NCI-H146 (cell line): ENCODE data around the gene PCSK7.

Experiments
- DNase-seq: peaks from one replicate; lab custom pipeline; 2025; lab: John Stamatoyannopoulos, UW

Gene PCSK7

GRCh38 chr11:117230999-117231841, 653 bp downstream of the PCSK7 start:
- DNase-seq = no peak

DNA sequence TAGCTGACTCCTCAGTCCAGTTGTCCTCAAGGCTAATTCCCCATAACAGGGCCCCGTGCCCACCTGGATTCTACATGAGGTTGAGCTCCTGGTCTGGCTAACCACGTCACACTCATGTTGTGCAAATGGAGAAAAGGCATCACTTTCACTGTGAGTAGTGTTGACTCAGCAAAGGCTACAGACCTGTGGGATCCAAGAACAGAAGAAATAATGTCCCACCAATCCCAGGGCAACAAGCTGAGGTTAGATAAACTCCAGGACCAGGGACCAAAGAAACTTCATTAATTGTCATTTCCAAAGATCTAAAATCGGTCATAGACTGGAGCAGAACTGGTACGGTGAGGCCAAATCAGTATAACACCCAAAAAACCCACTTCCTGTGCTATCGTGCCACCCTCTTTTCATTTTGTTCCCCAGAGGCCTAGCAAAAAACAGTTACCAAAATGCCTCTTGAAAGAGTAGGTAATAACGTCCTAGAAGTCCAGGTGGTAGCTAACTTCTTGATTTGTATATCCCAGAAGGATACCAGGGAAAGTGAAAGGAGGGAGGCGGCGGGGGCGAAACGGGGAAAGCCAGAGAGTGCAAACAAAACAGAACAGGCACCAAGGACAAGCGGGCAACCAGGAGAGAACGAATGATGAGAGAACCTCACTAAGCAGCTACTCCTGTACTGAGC, 1.4 kb downstream of the PCSK7 start:
- DNase-seq = no peak

- no peak for DNase-seq
These were observed 2.0 kb downstream of the PCSK7 start for GRCh38 chr11:117229931-117230285.

GRCh38 chr11:117229411-117229810, 2.5 kb downstream of the PCSK7 start:
- DNase-seq = no peak

- no peak for DNase-seq
These were observed 3.8 kb downstream of the PCSK7 start for GRCh38 chr11:117228091-117228490.

GRCh38 chr11:117226388-117227385, 5.2 kb downstream of the PCSK7 start:
- DNase-seq = peak; percentile 72

- DNase-seq = no peak
These were observed 6.2 kb downstream of the PCSK7 start for GRCh38 chr11:117225553-117226170.

- DNase-seq = no peak
These were observed 7.9 kb downstream of the PCSK7 start for GRCh38 chr11:117223741-117224689.

GRCh38 chr11:117222991-117223740, 8.7 kb downstream of the PCSK7 start:
- DNase-seq = no peak

- DNase-seq = no peak
These were observed 9.9 kb downstream of the PCSK7 start for GRCh38 chr11:117221775-117222517.

GRCh38 chr11:117220999-117221774, 10.7 kb downstream of the PCSK7 start:
- no peak for DNase-seq

- DNase-seq = no peak
These were observed 11.3 kb downstream of the PCSK7 start for GRCh38 chr11:117220568-117220967.

- no peak for DNase-seq
These were observed 11.9 kb downstream of the PCSK7 start for GRCh38 chr11:117219995-117220394.

- no peak for DNase-seq
These were observed 12.4 kb downstream of the PCSK7 start for GRCh38 chr11:117219455-117219854.

DNA sequence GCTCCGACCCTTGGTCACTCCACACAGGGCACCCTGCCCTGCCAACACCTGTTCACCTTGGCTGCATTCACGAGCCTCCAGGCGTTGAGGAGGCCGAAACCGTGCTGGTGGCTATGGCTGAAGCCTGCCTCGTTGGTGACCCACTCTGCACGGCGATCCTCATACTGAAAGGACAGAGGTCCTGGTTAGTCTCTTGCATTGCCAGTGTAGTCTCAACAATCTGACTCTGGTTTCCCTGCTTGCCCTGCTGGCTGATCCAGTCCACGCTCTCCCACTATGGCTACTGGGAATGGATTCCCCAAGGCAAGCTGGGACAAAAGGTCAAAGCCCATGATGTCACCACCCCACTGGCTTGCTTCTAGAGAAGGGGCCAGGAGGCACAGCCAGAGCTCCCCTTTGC, 12.9 kb downstream of the PCSK7 start:
- no peak for DNase-seq

GRCh38 chr11:117218133-117218915, 13.5 kb downstream of the PCSK7 start:
- DNase-seq = no peak
